Measurements from ENCODE around the gene MACROD2. TPM values are rescaled to one million over a fixed set of nuclear protein-coding genes. Genes with fewer than 3 reads are reported as not detected.

Gene MACROD2
- total RNA-seq, 1 donor from 2014 or later, result 6.7 TPM

DNA sequence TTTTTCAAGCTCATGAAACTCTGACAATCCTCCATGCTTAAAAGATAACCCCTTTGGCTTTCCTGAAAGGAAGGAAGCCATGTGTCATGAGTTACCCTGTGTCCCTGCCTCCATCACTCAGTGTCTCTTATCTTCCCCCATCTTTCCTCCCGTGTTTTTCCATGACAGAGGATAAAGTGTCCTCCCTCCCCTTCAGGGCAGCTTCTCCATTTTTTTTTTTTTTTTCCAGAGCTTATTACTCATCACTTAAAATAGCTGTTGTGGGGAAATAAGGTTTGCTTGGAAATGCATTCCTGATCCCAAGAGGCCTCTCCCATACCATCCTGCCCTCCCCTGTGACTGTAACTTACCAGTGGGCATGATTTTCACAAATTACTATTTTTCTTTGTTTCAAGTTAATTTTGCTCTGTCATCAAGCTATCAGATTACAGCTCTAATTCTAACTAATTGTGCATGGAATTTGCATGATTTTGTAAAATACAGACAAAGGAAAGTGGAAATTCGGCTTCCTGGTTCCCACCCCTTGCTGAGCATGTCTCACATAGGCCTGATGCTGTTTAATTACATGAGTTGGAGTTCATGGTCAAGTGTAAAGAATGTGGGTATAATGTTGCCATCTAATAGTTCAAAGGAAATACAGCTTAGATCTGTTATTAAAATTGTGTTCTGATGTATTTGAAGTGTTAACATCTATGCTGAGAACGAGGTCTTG is 956.5 kb downstream of the MACROD2 start:
- H3K36me3 Mint-ChIP-seq, result no peaks in the 10 kb centered on the region
- TF ChIP-seq CTCF (conservative IDR thresholded peaks at IDR 0.05), result no peak
- no peak overlapping the region for H3K27ac Mint-ChIP-seq
- H3K4me1 Mint-ChIP-seq (ENCODE audit: unreplicated experiment), result peaks cover 47% of the 10 kb centered on the region
- H3K27me3 Mint-ChIP-seq, result no peaks in the 10 kb centered on the region
- peaks cover 6% of the 10 kb centered on the region for H3K9me3 Mint-ChIP-seq
- no peak for DNase-seq (ENCODE audit: extremely low spot score, unreplicated experiment)
- H3K4me3 Mint-ChIP-seq, result peak overlapping the region; percentile 13

DNA sequence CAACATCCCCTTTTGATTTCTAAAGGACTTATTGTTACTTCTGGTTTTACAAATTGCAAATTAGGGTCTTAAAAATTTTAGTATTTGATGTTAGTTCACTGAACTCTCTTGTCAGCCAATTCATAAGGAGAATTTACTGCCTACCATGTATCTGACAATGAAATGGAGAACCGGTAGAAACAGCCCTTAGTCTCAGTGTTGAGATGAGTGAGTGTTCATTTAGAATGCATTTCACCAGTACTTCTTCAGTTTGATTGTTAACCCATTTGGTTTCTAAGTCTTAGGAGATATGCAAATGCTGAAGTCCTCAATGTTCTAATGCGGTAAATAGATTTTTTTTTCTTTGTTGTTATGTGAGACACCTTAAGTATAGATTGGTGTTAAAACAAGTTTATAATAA is 958.4 kb downstream of the MACROD2 start:
- no peak for TF ChIP-seq CTCF (conservative IDR thresholded peaks at IDR 0.05)
- H3K4me1 Mint-ChIP-seq (ENCODE audit: unreplicated experiment), result peaks cover 45% of the 10 kb centered on the region
- H3K36me3 Mint-ChIP-seq, result no peaks in the 10 kb centered on the region
- DNase-seq (ENCODE audit: extremely low spot score, unreplicated experiment), result no peak
- peaks cover 6% of the 10 kb centered on the region for H3K9me3 Mint-ChIP-seq
- H3K27me3 Mint-ChIP-seq, result no peaks in the 10 kb centered on the region
- H3K27ac Mint-ChIP-seq, result no peak overlapping the region
- H3K4me3 Mint-ChIP-seq, result no peak overlapping the region

GRCh38 chr20:14955399-14955798 is 960.1 kb downstream of the MACROD2 start:
- H3K9me3 Mint-ChIP-seq, result peaks cover 11% of the 10 kb centered on the region
- no peak overlapping the region for H3K4me3 Mint-ChIP-seq
- peaks cover 3% of the 10 kb centered on the region for H3K27me3 Mint-ChIP-seq
- TF ChIP-seq CTCF (conservative IDR thresholded peaks at IDR 0.05), result no peak
- H3K27ac Mint-ChIP-seq, result peak overlapping the region; percentile 67
- no peak for DNase-seq (ENCODE audit: extremely low spot score, unreplicated experiment)
- peaks cover 47% of the 10 kb centered on the region for H3K4me1 Mint-ChIP-seq (ENCODE audit: unreplicated experiment)
- peaks cover 4% of the 10 kb centered on the region for H3K36me3 Mint-ChIP-seq

DNA sequence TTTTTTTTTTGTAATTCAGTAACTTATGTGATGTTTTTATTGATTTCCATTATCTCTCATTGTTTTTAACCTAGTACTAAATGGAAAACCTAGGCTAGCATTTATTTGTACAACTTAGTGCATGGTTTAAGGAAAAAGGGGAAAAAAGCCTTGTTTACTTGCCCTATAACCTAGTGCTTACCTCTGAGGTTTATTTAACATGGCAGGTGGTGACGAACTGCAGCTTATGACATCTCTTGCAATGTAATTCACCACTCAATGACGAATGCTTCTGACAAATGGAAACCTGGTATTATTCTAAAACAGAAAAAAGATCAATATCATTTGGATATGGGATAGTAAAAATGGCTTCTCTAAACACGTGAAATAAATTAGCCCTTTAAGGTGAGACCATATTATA is 960.7 kb downstream of the MACROD2 start:
- H3K4me3 Mint-ChIP-seq, result no peak overlapping the region
- peaks cover 3% of the 10 kb centered on the region for H3K27me3 Mint-ChIP-seq
- peaks cover 6% of the 10 kb centered on the region for H3K9me3 Mint-ChIP-seq
- H3K4me1 Mint-ChIP-seq (ENCODE audit: unreplicated experiment), result peaks cover 44% of the 10 kb centered on the region
- H3K27ac Mint-ChIP-seq, result no peak overlapping the region
- H3K36me3 Mint-ChIP-seq, result peaks cover 4% of the 10 kb centered on the region
- no peak for TF ChIP-seq CTCF (conservative IDR thresholded peaks at IDR 0.05)
- no peak for DNase-seq (ENCODE audit: extremely low spot score, unreplicated experiment)

GRCh38 chr20:14956538-14956937 is 961.2 kb downstream of the MACROD2 start:
- Mint-ChIP-seq H3K4me1 (ENCODE audit: unreplicated experiment) (peaks cover 39% of the 10 kb centered on the region), H3K27ac (no peak overlapping the region), H3K36me3 (peaks cover 4% of the 10 kb centered on the region), H3K4me3 (no peak overlapping the region), H3K9me3 (peaks cover 5% of the 10 kb centered on the region), H3K27me3 (peaks cover 3% of the 10 kb centered on the region)
- no peak for TF ChIP-seq CTCF (conservative IDR thresholded peaks at IDR 0.05)
- no peak for DNase-seq (ENCODE audit: extremely low spot score, unreplicated experiment)
